Activated T-cell treated with anti-CD3 and anti-CD28 coated beads, Interleukin-2, amount 50 U/mL, for 1 hour (primary cell): Measurements from ENCODE around the gene AASDH.

ENCODE experiments used
- DNase-seq: peaks from one replicate; pipeline ENCODE4 v3.0.0-alpha.2; 2020

The AASDH gene

GRCh38 chr4:56316011-56316650, 71.2 kb downstream of the AASDH start:
- no peak for DNase-seq

- no peak for DNase-seq
Observed at GRCh38 chr4:56315543-56315942, 71.7 kb downstream of the AASDH start.

GRCh38 chr4:56315041-56315440, 72.2 kb downstream of the AASDH start:
- no peak for DNase-seq

- DNase-seq: no peak
Observed at GRCh38 chr4:56314207-56314915, 72.9 kb downstream of the AASDH start.

GRCh38 chr4:56313132-56313531, 74.2 kb downstream of the AASDH start:
- no peak for DNase-seq

GRCh38 chr4:56311299-56311975, 75.9 kb downstream of the AASDH start:
- no peak for DNase-seq

GRCh38 chr4:56310401-56311125, 76.7 kb downstream of the AASDH start:
- DNase-seq: no peak

GRCh38 chr4:56308384-56308783, 78.9 kb downstream of the AASDH start:
- no peak for DNase-seq

- no peak for DNase-seq
Observed at GRCh38 chr4:56307423-56307822, 79.9 kb downstream of the AASDH start.

- DNase-seq: no peak
Observed at GRCh38 chr4:56305390-56305789, 81.9 kb downstream of the AASDH start.

- no peak for DNase-seq
Observed at GRCh38 chr4:56303921-56304320, 83.4 kb downstream of the AASDH start.

GRCh38 chr4:56302760-56303159, 84.5 kb downstream of the AASDH start:
- no peak for DNase-seq

GRCh38 chr4:56301997-56302496, 85.2 kb downstream of the AASDH start:
- no peak for DNase-seq

GRCh38 chr4:56301181-56301996, 85.9 kb downstream of the AASDH start:
- peak; percentile 59 for DNase-seq

- DNase-seq: no peak
Observed at GRCh38 chr4:56298236-56298635, 89.1 kb downstream of the AASDH start.

GRCh38 chr4:56297776-56298175, 89.5 kb downstream of the AASDH start:
- no peak for DNase-seq

- no peak for DNase-seq
Observed at GRCh38 chr4:56296526-56296925, 90.8 kb downstream of the AASDH start.

- DNase-seq: no peak
Observed at GRCh38 chr4:56293121-56293520, 94.2 kb downstream of the AASDH start.

GRCh38 chr4:56289934-56290333, 97.4 kb downstream of the AASDH start:
- DNase-seq: no peak

GRCh38 chr4:56288663-56289062, 98.6 kb downstream of the AASDH start:
- no peak for DNase-seq
